Heart right ventricle (tissue), 16 donors: ENCODE measurements around the gene TNFRSF18. TPM values are rescaled to one million over a fixed set of nuclear protein-coding genes. Genes with fewer than 3 reads are reported as not detected.
A peak's percentile ranks its signal among the peaks of the same experiment; 100 is the strongest.
"Not testable (repeated sequence)": the region's sequence is repeated elsewhere in the genome, so short reads cannot be mapped to it uniquely, and the experiment has no call there.

ENCODE experiments used
- ATAC-seq, 8 donors: fragments of 200-7000 bp; cut with Tn5 transposase; one replicate each; pipeline ENCODE4 v1.9.1; 2020; ENCODE audit warnings: mild to moderate bottlenecking in 8 of 8, moderate library complexity in 8 of 8, moderate number of reproducible peaks in 1 of 8
- DNase-seq, 2 donors: peaks; one replicate each; pipeline ENCODE4 v3.0.0-alpha.2; 2020
- H3K27ac ChIP-seq, 10 donors: fragments of 200-600 bp; sonication (generic) in 2 of 10; one replicate each; pipeline versions ENCODE4 v1.5.0 to v1.8.0; 2020 to 2022; ENCODE audit warnings: mild to moderate bottlenecking in 3 of 10
- H3K27me3 ChIP-seq, 7 donors: fragments of 200-600 bp; one replicate each; pipeline ENCODE4 v1.8.0; 2021 to 2022; ENCODE audit warnings: mild to moderate bottlenecking in 2 of 7
- H3K36me3 ChIP-seq, 9 donors: fragments of 200-600 bp; sonication (generic) in 1 of 9; one replicate each; pipeline versions ENCODE4 v1.5.0 to v1.8.0; 2020 to 2022; ENCODE audit warnings: mild to moderate bottlenecking in 2 of 9
- H3K4me1 ChIP-seq, 9 donors: fragments of 200-600 bp; sonication (generic) in 1 of 9; one replicate each; pipeline versions ENCODE4 v1.5.0 to v1.8.0; 2020 to 2022; ENCODE audit warnings: mild to moderate bottlenecking in 4 of 9
- H3K4me3 ChIP-seq, 10 donors: fragments of 200-600 bp; sonication (generic) in 2 of 10; one replicate each; pipeline versions ENCODE4 v1.5.0 to v1.8.0; 2020 to 2022; ENCODE audit warnings: mild to moderate bottlenecking in 7 of 10, moderate library complexity in 2 of 10
- H3K9me3 ChIP-seq, 11 donors: fragments of 200-600 bp in 10 of 11; sonication (generic) in 2 of 11; one replicate each; pipeline versions ENCODE4 v1.5.0 to v1.8.0; 2013 to 2022; ENCODE audit warnings: mild to moderate bottlenecking in 2 of 11, control low read depth in 1 of 11, moderate library complexity in 1 of 11
- WGBS, 2 donors: extraction: QIAGEN DNeasy Blood & Tissue Kit; methylation state at CpG; one replicate each; pipeline ENCODE4 v1.1.7; 2013; ENCODE audit warnings: inconsistent platforms in 1 of 2; 5-methylcytosine and 5-hydroxymethylcytosine counted together
- intact Hi-C, 10 donors: fragments of 100-400 bp; cut with DNase I; formaldehyde crosslinking; loops; one replicate each; pipeline versions ENCODE4 v1.11.1 to v1.14.2; 2022
- polyA plus RNA-seq, 2 donors: library from polyadenylated mRNA; stranded (reverse); fragments of 200-250 nt; gene quantifications; one replicate each; pipeline ENCODE4 v1.2.3, GENCODE V29; 2013
- total RNA-seq, 10 donors: library from RNA; stranded (reverse); fragmentation: NEBNext Ultra II Directional in 3 of 10; extraction: Animal tissue kit (Norgen Biotek cat#: 25700) in 3 of 10; gene quantifications; one replicate each; pipeline versions ENCODE4 v1.2.1 to v1.2.4, GENCODE V29; 2021 to 2023
- TF ChIP-seq, protein P1 (sequence below), 9 donors: fragments of 200-600 bp; sonication (generic) in 2 of 9; IDR thresholded peaks; one replicate each; pipeline versions ENCODE4 v1.5.0 to v1.8.0; 2021 to 2022; ENCODE audit warnings: antibody characterized with exemption in 9 of 9, mild to moderate bottlenecking in 5 of 9, moderate library complexity in 1 of 9
- donor health status: Arrhythmogenic right ventricular cardiomyopathy.
- donor health status: ischemic (EF 13 %, LVEDD 7.1; RV severe dilation, severe dysfunction).
- donor health status: healthy with polysubstance abuse.
- donor health status: DM: no; HTN: yes; CAD: no.
- donor health status: DM: no; HTN: no; CAD: no.
- donor health status: ischemic (EF 25% LVEDD 6.9; RV normal size, moderate dysfunction).
- donor health status: ischemic (EF 25% LVEDD 5.7; RV mildly dilated, moderate dysfunction).
- donor health status: healthy.
- donor health status: DM: yes; HTN: yes; CAD: no.
- donor health status: Ischemic cardiomyopathy.
- donor health status: ischemic (EF 35%, LVEDD 5.7; RV mildly dilated, moderate dysfunction).
- donor health status: nonischemic (EF 11% LVEDD 7.7; RV severe dilation, severe dysfunction).
- donor health status: DM: yes; HTN: yes; CAD: no.
- donor health status: PGD.
- donor health status: ischemic (EF 29% LVEDD 5.4; RV normal size, mild dysfunction).
- donor health status: nonischemic (EF 23%, LVEDD 6.1; RV moderate dilation, normal function).

The TNFRSF18 gene
- total and polyA plus RNA-seq, 12 donors: 0.26 to 1.7 (median 0.38) TPM; not detected in 8

DNA sequence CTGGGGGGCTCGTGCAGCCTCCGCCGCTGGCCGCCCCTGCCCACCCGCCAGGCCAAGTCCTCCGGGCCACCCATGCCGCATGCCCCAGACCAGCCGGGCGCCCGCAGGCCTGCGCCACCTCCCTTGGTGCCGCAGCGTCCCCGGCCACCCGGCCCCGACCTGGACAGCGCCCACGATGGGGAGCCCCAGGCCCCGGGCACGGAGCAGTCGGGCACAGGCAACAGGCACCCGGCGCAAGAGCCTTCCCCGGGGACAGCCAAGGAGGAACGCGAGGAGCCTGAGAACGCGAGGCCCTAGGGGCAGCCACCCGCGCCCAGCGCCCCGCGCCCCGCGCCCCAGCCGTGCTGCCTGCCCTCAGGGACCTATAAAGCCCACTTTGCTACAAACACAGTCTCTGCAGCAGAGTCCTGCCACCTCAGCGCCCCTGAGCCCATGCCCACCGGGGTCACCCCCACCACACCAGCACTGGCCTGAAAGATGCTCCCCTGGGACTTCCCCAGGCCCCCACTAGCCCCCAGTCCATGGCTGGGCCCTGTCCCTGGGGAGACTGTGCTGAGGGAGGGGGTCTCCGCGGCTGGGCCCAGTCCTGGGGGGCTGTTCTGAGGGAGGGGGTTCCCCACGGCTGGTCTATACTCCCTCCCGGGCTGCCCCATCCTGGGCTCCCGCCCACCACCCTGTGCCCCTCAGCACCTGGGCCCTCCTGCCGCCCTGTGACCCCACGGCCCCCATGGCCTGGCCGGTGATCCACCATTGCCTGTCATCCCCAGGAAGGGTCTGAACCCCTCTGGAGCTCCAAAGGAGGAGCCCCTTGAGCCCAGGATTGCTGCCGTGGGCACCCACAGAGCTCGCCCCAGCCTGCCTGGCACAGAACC, 8.6 kb downstream of the TNFRSF18 start:
- ATAC-seq (peak in 1 of 8 donors; percentile 39), DNase-seq (peak in 1 of 2 donors; percentile 9)
- intact Hi-C loops: no loop called here
- H3K27me3 ChIP-seq: peaks cover 0 to 18% (median 5%) of the 10 kb centered on the region in 7 donors
- peaks cover 0 to 20% (median 5%) of the 10 kb centered on the region in 11 donors for H3K9me3 ChIP-seq
- H3K36me3 ChIP-seq: no peaks in the 10 kb centered on the region
- peaks cover 0 to 11% (median 7%) of the 10 kb centered on the region in 9 donors for H3K4me1 ChIP-seq
- TF ChIP-seq, protein P1, sequence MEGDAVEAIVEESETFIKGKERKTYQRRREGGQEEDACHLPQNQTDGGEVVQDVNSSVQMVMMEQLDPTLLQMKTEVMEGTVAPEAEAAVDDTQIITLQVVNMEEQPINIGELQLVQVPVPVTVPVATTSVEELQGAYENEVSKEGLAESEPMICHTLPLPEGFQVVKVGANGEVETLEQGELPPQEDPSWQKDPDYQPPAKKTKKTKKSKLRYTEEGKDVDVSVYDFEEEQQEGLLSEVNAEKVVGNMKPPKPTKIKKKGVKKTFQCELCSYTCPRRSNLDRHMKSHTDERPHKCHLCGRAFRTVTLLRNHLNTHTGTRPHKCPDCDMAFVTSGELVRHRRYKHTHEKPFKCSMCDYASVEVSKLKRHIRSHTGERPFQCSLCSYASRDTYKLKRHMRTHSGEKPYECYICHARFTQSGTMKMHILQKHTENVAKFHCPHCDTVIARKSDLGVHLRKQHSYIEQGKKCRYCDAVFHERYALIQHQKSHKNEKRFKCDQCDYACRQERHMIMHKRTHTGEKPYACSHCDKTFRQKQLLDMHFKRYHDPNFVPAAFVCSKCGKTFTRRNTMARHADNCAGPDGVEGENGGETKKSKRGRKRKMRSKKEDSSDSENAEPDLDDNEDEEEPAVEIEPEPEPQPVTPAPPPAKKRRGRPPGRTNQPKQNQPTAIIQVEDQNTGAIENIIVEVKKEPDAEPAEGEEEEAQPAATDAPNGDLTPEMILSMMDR (IDR thresholded peaks at IDR 0.05): no peak
- WGBS, 2 donors: 91% methylated on average over 48 of the region's 48 CpGs
- H3K4me3 ChIP-seq: no peak overlapping the region
- no peak overlapping the region for H3K27ac ChIP-seq

DNA sequence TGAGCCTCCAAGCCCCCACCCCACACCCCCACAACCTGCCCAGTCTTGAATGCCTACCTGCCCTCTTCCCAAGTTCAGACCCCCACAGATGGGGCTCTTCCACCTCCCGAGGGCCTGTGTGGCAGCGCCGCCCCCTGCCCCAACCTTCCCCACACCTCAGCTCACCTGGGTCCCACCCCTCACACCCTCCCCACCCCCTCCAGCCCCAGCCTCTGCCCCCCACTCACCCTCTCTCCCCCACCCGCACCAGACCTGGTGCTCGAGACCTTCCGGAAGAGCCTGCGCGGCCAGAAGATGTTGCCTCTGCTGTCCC, 9.2 kb downstream of the TNFRSF18 start:
- ATAC-seq (no peak), DNase-seq (no peak)
- TF ChIP-seq, protein P1 (IDR thresholded peaks at IDR 0.05): no peak
- no peak overlapping the region for H3K4me3 ChIP-seq
- H3K9me3 ChIP-seq: peaks cover 0 to 20% (median 5%) of the 10 kb centered on the region in 11 donors
- H3K27me3 ChIP-seq: peaks cover 0 to 17% (median 4%) of the 10 kb centered on the region in 7 donors
- intact Hi-C loops: no loop called here
- peaks cover 0 to 11% (median 7%) of the 10 kb centered on the region in 9 donors for H3K4me1 ChIP-seq
- H3K27ac ChIP-seq: no peak overlapping the region
- no peaks in the 10 kb centered on the region for H3K36me3 ChIP-seq
- 86% methylated on average over 8 of the region's 8 CpGs for WGBS, 2 donors

DNA sequence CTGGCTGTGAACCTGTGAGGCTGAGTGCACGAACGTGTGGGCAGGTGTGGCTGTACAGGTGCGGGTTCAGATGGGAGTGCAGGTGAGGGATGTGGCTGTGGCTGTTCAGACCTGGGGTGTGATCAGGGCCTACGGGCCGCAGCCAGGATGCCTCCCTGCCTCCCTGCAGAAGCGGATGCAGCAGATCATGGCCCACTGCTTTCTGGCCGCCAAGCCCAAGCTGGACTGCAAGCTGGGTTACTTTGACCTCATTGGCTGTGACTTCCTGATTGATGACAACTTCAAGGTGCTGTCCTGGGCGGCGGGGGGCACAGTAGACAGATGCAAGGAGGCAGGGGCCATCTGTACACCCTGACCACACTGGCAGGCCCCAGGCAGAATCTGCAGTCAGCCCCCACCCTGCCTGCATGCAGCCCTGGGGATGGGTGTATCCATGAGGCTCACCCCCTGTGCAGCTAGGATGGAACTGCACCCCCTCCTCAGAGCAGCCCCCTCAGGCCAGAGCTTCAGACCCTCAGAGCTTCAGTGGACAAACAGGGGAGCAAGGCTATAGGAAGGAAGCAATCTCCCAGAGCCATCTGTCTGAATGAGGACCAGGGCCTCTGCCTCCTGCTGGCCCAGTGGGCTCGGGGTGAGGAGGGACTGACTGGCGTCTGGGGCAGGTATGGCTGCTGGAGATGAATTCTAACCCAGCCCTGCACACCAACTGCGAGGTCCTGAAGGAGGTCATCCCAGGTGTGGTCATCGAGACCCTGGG, 9.8 kb downstream of the TNFRSF18 start:
- DNase-seq: peak in 1 of 2 donors; percentile 5

DNA sequence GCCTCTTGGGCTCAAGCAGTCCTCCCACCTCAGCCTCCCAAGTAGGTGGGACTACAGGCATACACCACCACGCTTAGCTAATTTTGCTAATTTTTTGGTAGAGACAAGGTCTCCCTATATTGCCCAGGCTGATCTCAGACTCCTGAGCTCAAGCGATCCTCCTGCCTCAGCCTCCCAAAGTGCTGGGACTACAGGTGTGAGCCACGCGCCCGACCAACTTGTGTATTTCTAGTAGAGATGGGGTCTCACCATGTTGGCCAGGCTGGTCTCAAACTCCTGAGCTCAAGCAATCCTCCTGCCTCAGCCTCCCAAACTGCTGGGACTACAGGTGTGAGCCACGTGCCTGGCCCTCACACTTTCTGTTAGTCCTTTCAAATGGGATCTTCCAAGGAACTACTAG, 10.7 kb downstream of the TNFRSF18 start:
- H3K4me1 ChIP-seq, H3K36me3 ChIP-seq, intact Hi-C loops, H3K27ac ChIP-seq, ATAC-seq, DNase-seq, H3K4me3 ChIP-seq, H3K27me3 ChIP-seq: not testable (repeated sequence)
- H3K9me3 ChIP-seq: peaks cover 0 to 26% (median 5%) of the 10 kb centered on the region in 11 donors
- WGBS, 2 donors: 80 to 98% methylated on average over 6 of the region's 6 CpGs

More for the DNA sequence above, 9.8 kb downstream of the TNFRSF18 start:
- TF ChIP-seq, protein P1 (IDR thresholded peaks at IDR 0.05): no peak
- Histone ChIP-seq H3K36me3 (no peaks in the 10 kb centered on the region), H3K27me3 (peaks cover 0 to 17% (median 4%) of the 10 kb centered on the region in 7 donors), H3K4me3 (no peak overlapping the region), H3K4me1 (peaks cover 0 to 11% (median 7%) of the 10 kb centered on the region in 9 donors), H3K9me3 (peaks cover 0 to 25% (median 5%) of the 10 kb centered on the region in 11 donors), H3K27ac (no peak overlapping the region)
- intact Hi-C loops: no loop called here
- ATAC-seq: no peak
- WGBS, 2 donors: 74 to 79% methylated on average over 13 of the region's 13 CpGs
